Measurements from ENCODE around the gene TAF11L2. TPM values are rescaled to one million over a fixed set of nuclear protein-coding genes. Genes with fewer than 3 reads are reported as not detected.
"Not testable (repeated sequence)": the region's sequence is repeated elsewhere in the genome, so short reads cannot be mapped to it uniquely, and the experiment has no call there.

Gene TAF11L2
- total RNA-seq, 1 donor, result not detected

DNA sequence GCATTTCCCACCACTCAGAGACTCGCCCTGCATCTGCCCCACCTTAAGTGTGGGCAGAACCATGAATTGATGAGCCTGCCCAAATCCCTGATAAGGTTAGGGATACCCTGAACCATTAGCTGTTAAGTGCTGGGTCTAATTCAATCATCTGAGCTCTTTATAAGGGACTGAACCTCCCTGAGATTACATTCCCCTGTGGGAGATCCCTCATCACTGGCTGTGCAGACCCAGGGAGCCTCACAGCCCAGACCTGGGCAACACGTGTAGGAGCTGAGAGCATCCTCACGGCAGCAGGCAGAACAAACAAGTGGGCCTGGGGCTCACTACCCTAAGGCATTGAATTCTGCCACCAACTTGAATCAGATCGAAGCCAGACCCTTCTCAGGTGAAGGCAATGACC, 585 bp upstream of the TAF11L2 start:
- Histone ChIP-seq H3K9me3 (ENCODE audit: low read depth, low read length) (peaks cover 3% of the 10 kb centered on the region), H3K4me3 (ENCODE audit: low read length) (no peak overlapping the region), H3K4me1 (ENCODE audit: insufficient read depth, low read length) (no peaks in the 10 kb centered on the region), H3K27me3 (ENCODE audit: insufficient read depth, low read length) (no peaks in the 10 kb centered on the region)

- no peak overlapping the region for H3K4me3 ChIP-seq (ENCODE audit: low read length)
- H3K4me1 ChIP-seq (ENCODE audit: insufficient read depth, low read length), result no peaks in the 10 kb centered on the region
- H3K27me3 ChIP-seq (ENCODE audit: insufficient read depth, low read length), result no peaks in the 10 kb centered on the region
- no peaks in the 10 kb centered on the region for H3K9me3 ChIP-seq (ENCODE audit: low read depth, low read length)
Observed at GRCh38 chr5:17511775-17512325, 13.8 kb downstream of the TAF11L2 start.

DNA sequence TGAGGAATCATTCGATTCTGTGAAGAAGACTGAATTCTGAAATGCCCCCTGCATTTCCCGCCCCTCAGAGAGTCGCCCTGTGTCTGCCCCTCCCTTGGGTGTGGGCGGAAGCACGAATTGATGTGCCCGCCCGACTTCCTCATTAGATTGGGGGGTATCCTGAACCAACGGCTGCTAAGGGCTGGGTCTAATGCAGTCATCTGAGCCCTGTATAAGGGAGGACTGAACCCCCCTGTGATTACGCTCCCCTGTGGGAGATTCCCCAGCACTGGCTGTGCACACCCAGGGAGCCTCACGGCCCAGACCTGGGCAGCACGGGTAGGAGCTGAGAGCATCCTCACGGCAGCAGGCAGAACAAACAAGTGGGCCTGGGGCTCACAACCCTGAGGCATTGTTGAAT, 19.5 kb downstream of the TAF11L2 start:
- H3K4me3 ChIP-seq (ENCODE audit: low read length); H3K4me1 ChIP-seq (ENCODE audit: insufficient read depth, low read length); H3K9me3 ChIP-seq (ENCODE audit: low read depth, low read length); H3K27me3 ChIP-seq (ENCODE audit: insufficient read depth, low read length): not testable (repeated sequence)

- H3K4me3 ChIP-seq (ENCODE audit: low read length); H3K4me1 ChIP-seq (ENCODE audit: insufficient read depth, low read length); H3K9me3 ChIP-seq (ENCODE audit: low read depth, low read length): not testable (repeated sequence)
Observed at GRCh38 chr5:17518067-17518466, 20.0 kb downstream of the TAF11L2 start, which contains the start of gene TAF11L3. Gene TAF11L3 (plus strand): TSS chr5:17518367.

DNA sequence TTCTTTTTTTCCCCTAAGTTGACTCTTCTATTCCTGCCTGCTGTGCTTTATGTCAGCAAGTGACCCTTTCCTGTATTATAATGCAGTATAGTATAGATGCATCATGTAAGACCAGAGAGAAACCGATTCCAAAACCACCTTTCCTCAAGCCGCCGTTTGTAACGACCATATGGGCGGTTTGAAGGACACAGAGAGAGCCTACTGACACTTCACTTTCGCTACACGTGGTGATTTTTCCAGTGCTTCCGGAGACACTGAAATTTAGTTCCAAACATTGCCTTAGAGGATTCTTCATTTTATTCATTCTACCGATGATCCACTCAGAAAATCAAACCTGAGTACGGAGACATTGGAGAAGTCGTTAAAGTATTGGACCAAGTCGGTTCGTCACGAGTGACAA, 21.5 kb downstream of the TAF11L2 start:
- H3K4me1 ChIP-seq (ENCODE audit: insufficient read depth, low read length); H3K4me3 ChIP-seq (ENCODE audit: low read length); H3K27me3 ChIP-seq (ENCODE audit: insufficient read depth, low read length); H3K9me3 ChIP-seq (ENCODE audit: low read depth, low read length): not testable (repeated sequence)

More at GRCh38 chr5:17518067-17518466, 20.0 kb downstream of the TAF11L2 start, which contains the start of gene TAF11L3:
- not testable (repeated sequence) for H3K27me3 ChIP-seq (ENCODE audit: insufficient read depth, low read length)

DNA sequence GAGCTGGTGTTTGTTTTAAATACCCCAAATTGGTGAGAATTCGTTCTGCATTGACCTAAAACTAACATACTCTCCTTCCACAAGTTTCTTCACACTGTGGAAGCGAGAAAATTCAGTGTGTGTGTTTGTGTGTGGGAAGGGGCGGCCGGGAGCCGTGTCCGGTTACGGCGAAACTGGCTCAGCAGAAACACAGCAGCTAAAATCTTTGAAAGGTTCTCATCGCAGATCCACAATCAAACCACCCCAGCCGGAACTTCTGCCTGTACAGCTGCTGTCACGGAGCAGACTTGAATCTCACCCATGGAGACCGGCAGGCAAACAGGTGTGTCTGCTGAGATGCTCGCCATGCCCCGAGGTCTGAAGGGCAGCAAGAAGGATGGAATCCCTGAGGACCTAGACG, 23.5 kb downstream of the TAF11L2 start, which contains the start of gene TAF11L4:
TSS of gene TAF11L4 (plus strand) at position 301 of the 400 bp plus-strand sequence.
- H3K4me1 ChIP-seq (ENCODE audit: insufficient read depth, low read length); H3K27me3 ChIP-seq (ENCODE audit: insufficient read depth, low read length); H3K9me3 ChIP-seq (ENCODE audit: low read depth, low read length); H3K4me3 ChIP-seq (ENCODE audit: low read length): not testable (repeated sequence)

DNA sequence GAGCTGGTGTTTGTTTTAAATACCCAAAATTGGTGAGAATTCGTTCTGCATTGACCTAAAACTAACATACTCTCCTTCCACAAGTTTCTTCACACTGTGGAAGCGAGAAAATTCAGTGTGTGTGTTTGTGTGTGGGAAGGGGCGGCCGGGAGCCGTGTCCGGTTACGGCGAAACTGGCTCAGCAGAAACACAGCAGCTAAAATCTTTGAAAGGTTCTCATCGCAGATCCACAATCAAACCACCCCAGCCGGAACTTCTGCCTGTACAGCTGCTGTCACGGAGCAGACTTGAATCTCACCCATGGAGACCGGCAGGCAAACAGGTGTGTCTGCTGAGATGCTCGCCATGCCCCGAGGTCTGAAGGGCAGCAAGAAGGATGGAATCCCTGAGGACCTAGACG, 26.9 kb downstream of the TAF11L2 start, which contains the start of gene TAF11L5:
TSS of gene TAF11L5 (plus strand) at position 301 of the 400 bp plus-strand sequence.
- not testable (repeated sequence) for H3K27me3 ChIP-seq (ENCODE audit: insufficient read depth, low read length); H3K4me1 ChIP-seq (ENCODE audit: insufficient read depth, low read length); H3K4me3 ChIP-seq (ENCODE audit: low read length); H3K9me3 ChIP-seq (ENCODE audit: low read depth, low read length)

- H3K9me3 ChIP-seq (ENCODE audit: low read depth, low read length); H3K4me1 ChIP-seq (ENCODE audit: insufficient read depth, low read length); H3K27me3 ChIP-seq (ENCODE audit: insufficient read depth, low read length); H3K4me3 ChIP-seq (ENCODE audit: low read length): not testable (repeated sequence)
Observed at GRCh38 chr5:17526504-17526903, 28.5 kb downstream of the TAF11L2 start.

DNA sequence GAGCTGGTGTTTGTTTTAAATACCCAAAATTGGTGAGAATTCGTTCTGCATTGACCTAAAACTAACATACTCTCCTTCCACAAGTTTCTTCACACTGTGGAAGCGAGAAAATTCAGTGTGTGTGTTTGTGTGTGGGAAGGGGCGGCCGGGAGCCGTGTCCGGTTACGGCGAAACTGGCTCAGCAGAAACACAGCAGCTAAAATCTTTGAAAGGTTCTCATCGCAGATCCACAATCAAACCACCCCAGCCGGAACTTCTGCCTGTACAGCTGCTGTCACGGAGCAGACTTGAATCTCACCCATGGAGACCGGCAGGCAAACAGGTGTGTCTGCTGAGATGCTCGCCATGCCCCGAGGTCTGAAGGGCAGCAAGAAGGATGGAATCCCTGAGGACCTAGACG, 30.3 kb downstream of the TAF11L2 start, which contains the start of gene TAF11L6:
TSS of gene TAF11L6 (plus strand) at position 301 of the 400 bp plus-strand sequence.
- H3K9me3 ChIP-seq (ENCODE audit: low read depth, low read length); H3K4me1 ChIP-seq (ENCODE audit: insufficient read depth, low read length); H3K4me3 ChIP-seq (ENCODE audit: low read length); H3K27me3 ChIP-seq (ENCODE audit: insufficient read depth, low read length): not testable (repeated sequence)

Other genes with a start within 250 kb of the TAF11L2 start
- not detected for gene TAF11L3, start 20.1 kb downstream of the TAF11L2 start, total RNA-seq
- gene TAF11L4, start 23.6 kb downstream of the TAF11L2 start, total RNA-seq, result not detected
- not detected for gene TAF11L5, start 27.0 kb downstream of the TAF11L2 start, total RNA-seq
- gene TAF11L6, start 30.4 kb downstream of the TAF11L2 start, total RNA-seq, result not detected
- gene TAF11L7, start 87.5 kb downstream of the TAF11L2 start, total RNA-seq, result not detected
- gene TAF11L8, start 92.7 kb downstream of the TAF11L2 start, total RNA-seq, result not detected
- gene TAF11L9, start 96.2 kb downstream of the TAF11L2 start, total RNA-seq, result not detected
- not detected for gene TAF11L10, start 99.6 kb downstream of the TAF11L2 start, total RNA-seq
- gene TAF11L11, start 106.0 kb downstream of the TAF11L2 start, total RNA-seq, result not detected
- not detected for gene TAF11L12, start 112.2 kb downstream of the TAF11L2 start, total RNA-seq
- gene TAF11L13, start 133.9 kb downstream of the TAF11L2 start, total RNA-seq, result not detected
- not detected for gene TAF11L14, start 136.2 kb downstream of the TAF11L2 start, total RNA-seq

All from mononuclear cell (primary cell).